SK-N-SH treated with all-trans-retinoic acid at 6 μM for 48 hours (cell line): ENCODE data around the gene MINDY2.

Source experiments
- ATAC-seq: fragments of 200-7000 bp; cut with Tn5 transposase; 3 replicates; pipeline ENCODE4 v1.9.1; 2020; ENCODE audit warnings: mild to moderate bottlenecking, moderate library complexity
- ARNTL ChIP-seq: fragments of 450-650 bp; formaldehyde crosslinking; IDR thresholded peaks from 2 replicates; pipeline ENCODE4 v1.5.0; 2020; ENCODE audit warnings: low read depth, mild to moderate bottlenecking, moderate library complexity, borderline replicate concordance
- BACH2 ChIP-seq: fragments of 250-450 bp; sonication (Bioruptor Pico); IDR thresholded peaks from 2 replicates; pipeline ENCODE4 v1.9.0; 2021; ENCODE audit warnings: mild to moderate bottlenecking, borderline replicate concordance
- CSDC2 ChIP-seq: fragments of 250-450 bp; sonication (Bioruptor Pico); IDR thresholded peaks from 2 replicates; pipeline ENCODE4 v1.5.0; 2020; ENCODE audit warnings: mild to moderate bottlenecking, moderate library complexity
- ESRRG ChIP-seq: fragments of 250-450 bp; sonication (Bioruptor Pico); IDR thresholded peaks from 2 replicates; pipeline ENCODE4 v1.6.1; 2021; ENCODE audit warnings: mild to moderate bottlenecking
- GLIS3 ChIP-seq: fragments of 250-450 bp; sonication (Bioruptor Pico); IDR thresholded peaks from 2 replicates; pipeline ENCODE4 v1.5.0; 2020; ENCODE audit warnings: mild to moderate bottlenecking, moderate library complexity
- ISL1 ChIP-seq: fragments of 250-450 bp; sonication (Bioruptor Pico); IDR thresholded peaks from 2 replicates; pipeline ENCODE4 v2.1.2; 2022; ENCODE audit warnings: mild to moderate bottlenecking, moderate library complexity
- OSR1 ChIP-seq: fragments of 250-450 bp; sonication (Bioruptor Pico); IDR thresholded peaks from 2 replicates; pipeline ENCODE4 v1.8.0; 2022; ENCODE audit warnings: moderate library complexity, mild to moderate bottlenecking, inconsistent platforms
- PPARA ChIP-seq: fragments of 250-450 bp; sonication (Bioruptor Pico); IDR thresholded peaks from 2 replicates; pipeline ENCODE4 v1.5.0; 2020; ENCODE audit warnings: mild to moderate bottlenecking, borderline replicate concordance
- RARB ChIP-seq: fragments of 250-450 bp; sonication (Bioruptor Pico); IDR thresholded peaks from 2 replicates; pipeline ENCODE4 v1.8.0; 2021; ENCODE audit warnings: mild to moderate bottlenecking, moderate library complexity
- SNAI2 ChIP-seq: fragments of 250-450 bp; sonication (Bioruptor Pico); IDR thresholded peaks from 2 replicates; pipeline ENCODE4 v1.5.0; 2020; ENCODE audit warnings: mild to moderate bottlenecking, moderate library complexity
- TCF4 ChIP-seq: fragments of 250-450 bp; sonication (Bioruptor Pico); IDR thresholded peaks from 2 replicates; pipeline ENCODE4 v1.8.0; 2021; ENCODE audit warnings: mild to moderate bottlenecking, moderate library complexity, borderline replicate concordance
- TOX ChIP-seq: fragments of 250-450 bp; sonication (Bioruptor Pico); IDR thresholded peaks from 2 replicates; pipeline ENCODE4 v1.8.0; 2021; ENCODE audit warnings: mild to moderate bottlenecking, moderate library complexity, borderline replicate concordance
- ZC3H10 ChIP-seq: fragments of 250-450 bp; sonication (Bioruptor Pico); IDR thresholded peaks from 2 replicates; pipeline ENCODE4 v1.5.1; 2021; ENCODE audit warnings: mild to moderate bottlenecking, moderate library complexity
- ZFP3 ChIP-seq: fragments of 250-450 bp; sonication (Bioruptor Pico); IDR thresholded peaks from 2 replicates; pipeline ENCODE4 v1.5.0; 2020; ENCODE audit warnings: mild to moderate bottlenecking, moderate library complexity
- ZFP30 ChIP-seq: fragments of 450-650 bp; formaldehyde crosslinking; IDR thresholded peaks from 2 replicates; pipeline ENCODE4 v1.5.0; 2022; ENCODE audit warnings: mild to moderate bottlenecking, moderate library complexity
- ZNF70 ChIP-seq: fragments of 450-650 bp; formaldehyde crosslinking; IDR thresholded peaks from 2 replicates; pipeline ENCODE4 v1.5.0; 2020; ENCODE audit warnings: mild to moderate bottlenecking, moderate library complexity
- ZNF8 ChIP-seq: fragments of 450-650 bp; formaldehyde crosslinking; IDR thresholded peaks from 2 replicates; pipeline ENCODE4 v1.5.0; 2020; ENCODE audit warnings: mild to moderate bottlenecking, moderate library complexity
- TF ChIP-seq, protein P1 (sequence below): fragments of 250-450 bp; sonication (Bioruptor Pico); IDR thresholded peaks from 2 replicates; pipeline ENCODE4 v1.8.0; 2021; ENCODE audit warnings: low read depth, mild to moderate bottlenecking, moderate library complexity, borderline replicate concordance
- TF ChIP-seq, protein P2 (sequence below): fragments of 250-450 bp; sonication (Bioruptor Pico); IDR thresholded peaks from 2 replicates; pipeline ENCODE4 v1.8.0; 2020; ENCODE audit warnings: mild to moderate bottlenecking, moderate library complexity, borderline replicate concordance
- TF ChIP-seq, protein P3 (sequence below): fragments of 250-450 bp; sonication (Bioruptor Pico); IDR thresholded peaks from 2 replicates; pipeline ENCODE4 v1.5.0; 2020; ENCODE audit warnings: mild to moderate bottlenecking, moderate library complexity
- TF ChIP-seq, protein P4 (sequence below): fragments of 250-450 bp; sonication (Bioruptor Pico); IDR thresholded peaks from 2 replicates; pipeline ENCODE4 v1.5.1; 2020; ENCODE audit warnings: low read depth, mild to moderate bottlenecking, moderate library complexity

Gene MINDY2

DNA sequence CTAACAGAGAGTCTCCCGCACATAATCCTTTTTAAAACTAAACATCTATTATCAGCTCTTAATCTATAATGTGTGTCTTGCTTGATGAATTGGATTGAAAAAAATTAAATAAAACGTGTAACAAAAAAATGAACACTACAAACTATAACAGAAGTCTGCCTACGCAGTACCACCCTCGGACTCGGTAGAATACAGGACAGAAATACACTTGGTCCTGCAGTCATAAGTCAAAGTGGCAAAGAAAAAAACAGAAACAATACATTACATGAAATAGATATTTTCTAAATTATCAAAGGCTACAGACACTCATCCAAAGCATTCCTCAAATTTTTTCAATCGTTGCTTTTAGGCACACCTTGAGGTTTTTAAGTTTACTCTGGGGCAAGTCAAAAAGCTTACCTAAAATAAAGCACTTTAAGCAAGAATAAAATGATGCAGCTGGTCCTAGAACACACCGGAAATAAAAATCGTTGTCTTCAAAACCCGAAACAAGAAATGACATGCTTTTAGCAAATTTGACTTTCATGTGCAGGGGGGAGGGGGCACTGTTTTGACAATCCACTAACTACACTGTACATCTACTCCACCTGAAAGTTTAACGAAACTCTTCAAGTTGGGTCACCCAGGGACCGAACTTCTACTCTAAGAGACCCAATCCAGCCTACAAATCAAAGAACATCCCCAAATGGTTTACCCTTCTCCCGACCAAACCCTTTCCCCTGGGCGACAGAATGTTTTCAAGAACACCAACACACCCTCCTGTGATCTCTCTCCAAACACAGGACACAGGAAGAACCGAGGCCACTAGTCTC is 22.9 kb upstream of the MINDY2 start:
- ATAC-seq: no peak
- TF ChIP-seq ARNTL: no peak
- no peak for TF ChIP-seq ZFP30
- no peak for TF ChIP-seq PPARA (CRISPR knock-in tag)
- no peak for TF ChIP-seq ZNF70 (CRISPR knock-in tag)
- no peak for TF ChIP-seq ZNF8 (CRISPR knock-in tag)
- TF ChIP-seq BACH2 (CRISPR knock-in tag): no peak
- no peak for TF ChIP-seq GLIS3 (CRISPR knock-in tag)
- TF ChIP-seq, protein P1, sequence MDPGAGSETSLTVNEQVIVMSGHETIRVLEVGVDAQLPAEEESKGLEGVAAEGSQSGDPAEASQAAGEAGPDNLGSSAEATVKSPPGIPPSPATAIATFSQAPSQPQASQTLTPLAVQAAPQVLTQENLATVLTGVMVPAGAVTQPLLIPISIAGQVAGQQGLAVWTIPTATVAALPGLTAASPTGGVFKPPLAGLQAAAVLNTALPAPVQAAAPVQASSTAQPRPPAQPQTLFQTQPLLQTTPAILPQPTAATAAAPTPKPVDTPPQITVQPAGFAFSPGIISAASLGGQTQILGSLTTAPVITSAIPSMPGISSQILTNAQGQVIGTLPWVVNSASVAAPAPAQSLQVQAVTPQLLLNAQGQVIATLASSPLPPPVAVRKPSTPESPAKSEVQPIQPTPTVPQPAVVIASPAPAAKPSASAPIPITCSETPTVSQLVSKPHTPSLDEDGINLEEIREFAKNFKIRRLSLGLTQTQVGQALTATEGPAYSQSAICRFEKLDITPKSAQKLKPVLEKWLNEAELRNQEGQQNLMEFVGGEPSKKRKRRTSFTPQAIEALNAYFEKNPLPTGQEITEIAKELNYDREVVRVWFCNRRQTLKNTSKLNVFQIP: no peak
- TF ChIP-seq, protein P2, sequence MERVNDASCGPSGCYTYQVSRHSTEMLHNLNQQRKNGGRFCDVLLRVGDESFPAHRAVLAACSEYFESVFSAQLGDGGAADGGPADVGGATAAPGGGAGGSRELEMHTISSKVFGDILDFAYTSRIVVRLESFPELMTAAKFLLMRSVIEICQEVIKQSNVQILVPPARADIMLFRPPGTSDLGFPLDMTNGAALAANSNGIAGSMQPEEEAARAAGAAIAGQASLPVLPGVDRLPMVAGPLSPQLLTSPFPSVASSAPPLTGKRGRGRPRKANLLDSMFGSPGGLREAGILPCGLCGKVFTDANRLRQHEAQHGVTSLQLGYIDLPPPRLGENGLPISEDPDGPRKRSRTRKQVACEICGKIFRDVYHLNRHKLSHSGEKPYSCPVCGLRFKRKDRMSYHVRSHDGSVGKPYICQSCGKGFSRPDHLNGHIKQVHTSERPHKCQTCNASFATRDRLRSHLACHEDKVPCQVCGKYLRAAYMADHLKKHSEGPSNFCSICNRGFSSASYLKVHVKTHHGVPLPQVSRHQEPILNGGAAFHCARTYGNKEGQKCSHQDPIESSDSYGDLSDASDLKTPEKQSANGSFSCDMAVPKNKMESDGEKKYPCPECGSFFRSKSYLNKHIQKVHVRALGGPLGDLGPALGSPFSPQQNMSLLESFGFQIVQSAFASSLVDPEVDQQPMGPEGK: no peak
- no peak for TF ChIP-seq SNAI2
- no peak for TF ChIP-seq TCF4 (CRISPR knock-in tag)
- no peak for TF ChIP-seq TOX (CRISPR knock-in tag)
- TF ChIP-seq, protein P3, sequence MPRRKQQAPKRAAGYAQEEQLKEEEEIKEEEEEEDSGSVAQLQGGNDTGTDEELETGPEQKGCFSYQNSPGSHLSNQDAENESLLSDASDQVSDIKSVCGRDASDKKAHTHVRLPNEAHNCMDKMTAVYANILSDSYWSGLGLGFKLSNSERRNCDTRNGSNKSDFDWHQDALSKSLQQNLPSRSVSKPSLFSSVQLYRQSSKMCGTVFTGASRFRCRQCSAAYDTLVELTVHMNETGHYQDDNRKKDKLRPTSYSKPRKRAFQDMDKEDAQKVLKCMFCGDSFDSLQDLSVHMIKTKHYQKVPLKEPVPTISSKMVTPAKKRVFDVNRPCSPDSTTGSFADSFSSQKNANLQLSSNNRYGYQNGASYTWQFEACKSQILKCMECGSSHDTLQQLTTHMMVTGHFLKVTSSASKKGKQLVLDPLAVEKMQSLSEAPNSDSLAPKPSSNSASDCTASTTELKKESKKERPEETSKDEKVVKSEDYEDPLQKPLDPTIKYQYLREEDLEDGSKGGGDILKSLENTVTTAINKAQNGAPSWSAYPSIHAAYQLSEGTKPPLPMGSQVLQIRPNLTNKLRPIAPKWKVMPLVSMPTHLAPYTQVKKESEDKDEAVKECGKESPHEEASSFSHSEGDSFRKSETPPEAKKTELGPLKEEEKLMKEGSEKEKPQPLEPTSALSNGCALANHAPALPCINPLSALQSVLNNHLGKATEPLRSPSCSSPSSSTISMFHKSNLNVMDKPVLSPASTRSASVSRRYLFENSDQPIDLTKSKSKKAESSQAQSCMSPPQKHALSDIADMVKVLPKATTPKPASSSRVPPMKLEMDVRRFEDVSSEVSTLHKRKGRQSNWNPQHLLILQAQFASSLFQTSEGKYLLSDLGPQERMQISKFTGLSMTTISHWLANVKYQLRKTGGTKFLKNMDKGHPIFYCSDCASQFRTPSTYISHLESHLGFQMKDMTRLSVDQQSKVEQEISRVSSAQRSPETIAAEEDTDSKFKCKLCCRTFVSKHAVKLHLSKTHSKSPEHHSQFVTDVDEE (CRISPR knock-in tag): no peak

DNA sequence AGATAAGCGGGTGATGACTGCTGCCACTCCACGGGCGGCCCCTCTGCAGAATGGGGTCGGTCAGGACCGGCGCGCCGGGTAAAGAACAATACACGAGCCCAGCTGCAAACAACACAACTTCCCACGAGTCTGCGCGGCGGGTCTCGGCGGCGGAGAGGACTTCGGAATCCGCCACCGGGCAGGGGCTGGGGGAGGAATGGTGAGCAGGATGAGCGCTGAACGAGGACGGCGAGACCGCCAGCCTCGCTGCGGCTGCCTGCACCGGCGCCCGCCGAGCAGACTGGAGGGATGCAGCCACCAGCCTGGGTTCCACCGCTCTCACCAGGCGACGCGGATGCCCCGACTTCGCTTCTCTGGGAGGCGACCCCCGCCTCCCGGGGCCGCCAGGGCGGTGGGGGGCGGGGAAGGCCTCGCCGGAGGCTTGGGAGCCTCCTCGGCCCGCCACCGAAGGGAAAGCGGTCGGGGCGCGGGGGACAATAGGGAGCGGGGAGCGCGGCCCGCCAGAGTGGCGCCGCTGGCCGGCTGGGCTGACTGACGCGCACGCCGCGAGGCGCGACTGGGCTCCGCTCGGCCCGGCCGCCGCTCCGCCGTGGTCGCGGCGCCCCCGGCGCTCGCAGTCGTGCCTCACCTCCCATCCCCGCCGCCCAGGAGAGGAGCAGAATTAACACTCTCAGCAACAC is 22.1 kb upstream of the MINDY2 start:
- TF ChIP-seq ZFP30: no peak
- no peak for TF ChIP-seq ZNF8 (CRISPR knock-in tag)
- no peak for TF ChIP-seq RARB (CRISPR knock-in tag)

DNA sequence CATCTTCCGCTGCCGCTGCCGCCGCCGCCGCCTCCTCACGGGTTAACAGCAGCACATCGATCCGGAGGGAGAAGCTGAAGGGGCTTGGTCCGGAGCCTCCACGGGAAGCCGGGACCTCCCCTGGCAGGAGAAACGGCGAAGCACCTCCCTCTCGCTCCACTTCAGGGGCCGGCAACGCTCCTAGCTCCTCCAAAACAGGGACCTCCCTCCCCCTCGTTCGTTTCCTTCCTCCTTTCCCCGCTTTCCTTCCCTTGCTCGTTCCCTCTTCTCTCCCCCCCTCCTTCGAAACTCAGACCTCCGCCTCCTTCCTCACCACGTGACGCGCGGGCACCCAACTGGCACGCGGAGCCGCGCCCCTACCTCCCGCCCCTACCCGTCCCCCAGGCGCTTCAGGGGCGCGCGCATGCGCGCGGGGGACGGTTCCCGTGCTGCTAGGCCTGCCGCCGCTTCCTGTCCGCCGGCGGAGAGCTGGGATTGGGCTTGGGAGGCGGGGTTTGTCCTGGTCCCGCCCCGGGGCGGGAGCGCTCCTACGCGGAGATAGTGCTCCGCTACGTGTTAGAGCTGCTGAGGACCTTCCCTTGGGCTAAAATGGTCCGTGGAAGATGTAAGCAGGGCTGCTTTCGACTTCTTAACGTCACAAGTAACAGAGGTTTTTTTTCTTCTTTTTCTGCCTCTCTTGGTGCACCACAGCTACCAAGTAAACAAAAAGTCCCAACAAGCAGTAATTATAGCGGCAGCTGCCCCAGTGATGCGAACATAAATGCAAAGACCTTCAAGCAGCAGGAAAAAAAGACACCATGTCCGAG is 21.4 kb upstream of the MINDY2 start, which contains the start of gene ADAM10:
Gene ADAM10 (minus strand): TSS at position 176 of the 806 bp plus-strand sequence. CDS start 173 bp downstream, at position 3.
- no peak for TF ChIP-seq ISL1 (CRISPR knock-in tag)
- TF ChIP-seq ZFP30: no peak
- no peak for TF ChIP-seq BACH2 (CRISPR knock-in tag)
- TF ChIP-seq ZFP3 (CRISPR knock-in tag): no peak
- TF ChIP-seq CSDC2 (CRISPR knock-in tag): no peak
- peak; percentile 96 for ATAC-seq

More for the DNA sequence above, 22.1 kb upstream of the MINDY2 start:
- peak; percentile 51 for ATAC-seq

DNA sequence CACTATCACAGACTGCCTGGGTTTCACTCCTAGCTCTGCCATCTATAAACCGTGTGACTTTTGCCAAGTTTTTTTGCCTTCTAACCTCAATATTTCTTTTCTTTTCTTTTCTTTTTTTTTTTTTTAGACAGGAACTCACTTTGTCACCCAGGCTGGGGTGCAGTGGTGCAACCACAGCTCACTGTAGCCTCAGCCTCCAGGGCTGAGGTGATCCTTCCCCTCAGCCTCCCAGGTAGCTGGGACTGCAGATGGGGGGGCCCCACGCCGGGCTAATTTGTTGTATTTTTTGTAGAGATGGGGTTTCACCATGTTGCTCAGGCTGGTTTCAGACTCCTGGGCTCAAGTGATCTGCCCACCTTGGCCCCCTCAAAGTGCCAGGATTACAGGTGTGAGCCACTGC is 18.4 kb upstream of the MINDY2 start:
- no peak for ATAC-seq
- no peak for TF ChIP-seq RARB (CRISPR knock-in tag)
- no peak for TF ChIP-seq PPARA (CRISPR knock-in tag)
- no peak for TF ChIP-seq ESRRG (CRISPR knock-in tag)
- no peak for TF ChIP-seq OSR1 (CRISPR knock-in tag)
- TF ChIP-seq, protein P1: no peak
- TF ChIP-seq, protein P3 (CRISPR knock-in tag): no peak
- TF ChIP-seq ZC3H10 (CRISPR knock-in tag): no peak
- TF ChIP-seq TOX (CRISPR knock-in tag): no peak
- no peak for TF ChIP-seq ZFP30
- no peak for TF ChIP-seq BACH2 (CRISPR knock-in tag)
- TF ChIP-seq, protein P4, sequence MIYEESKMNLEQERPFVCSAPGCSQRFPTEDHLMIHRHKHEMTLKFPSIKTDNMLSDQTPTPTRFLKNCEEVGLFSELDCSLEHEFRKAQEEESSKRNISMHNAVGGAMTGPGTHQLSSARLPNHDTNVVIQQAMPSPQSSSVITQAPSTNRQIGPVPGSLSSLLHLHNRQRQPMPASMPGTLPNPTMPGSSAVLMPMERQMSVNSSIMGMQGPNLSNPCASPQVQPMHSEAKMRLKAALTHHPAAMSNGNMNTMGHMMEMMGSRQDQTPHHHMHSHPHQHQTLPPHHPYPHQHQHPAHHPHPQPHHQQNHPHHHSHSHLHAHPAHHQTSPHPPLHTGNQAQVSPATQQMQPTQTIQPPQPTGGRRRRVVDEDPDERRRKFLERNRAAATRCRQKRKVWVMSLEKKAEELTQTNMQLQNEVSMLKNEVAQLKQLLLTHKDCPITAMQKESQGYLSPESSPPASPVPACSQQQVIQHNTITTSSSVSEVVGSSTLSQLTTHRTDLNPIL (CRISPR knock-in tag): no peak
- TF ChIP-seq SNAI2: no peak
- TF ChIP-seq, all 23 proteins: peak for 0
